ENCODE data around the gene TMEM170B.

The TMEM170B gene

GRCh38 chr6:11528996-11529395, 8.6 kb upstream of the TMEM170B start:
- TF ChIP-seq CTCF (IDR thresholded peaks at IDR 0.05; ENCODE audit: insufficient read depth, low read depth, low read length, missing control alignments): no peak
- no peak overlapping the region for H3K4me3 ChIP-seq (ENCODE audit: low read length)
- DNase-seq (ENCODE audit: low read depth): no peak

- no peak for DNase-seq (ENCODE audit: low read depth)
- no peak overlapping the region for H3K4me3 ChIP-seq (ENCODE audit: low read length)
- no peak for TF ChIP-seq CTCF (IDR thresholded peaks at IDR 0.05; ENCODE audit: insufficient read depth, low read depth, low read length, missing control alignments)
Observed at GRCh38 chr6:11532097-11532496, 5.5 kb upstream of the TMEM170B start.

GRCh38 chr6:11534561-11534960, 3.0 kb upstream of the TMEM170B start:
- no peak for TF ChIP-seq CTCF (IDR thresholded peaks at IDR 0.05; ENCODE audit: insufficient read depth, low read depth, low read length, missing control alignments)
- H3K4me3 ChIP-seq (ENCODE audit: low read length): no peak overlapping the region
- DNase-seq (ENCODE audit: low read depth): no peak

GRCh38 chr6:11535801-11536230, 1.7 kb upstream of the TMEM170B start:
- no peak for TF ChIP-seq CTCF (IDR thresholded peaks at IDR 0.05; ENCODE audit: insufficient read depth, low read depth, low read length, missing control alignments)
- no peak overlapping the region for H3K4me3 ChIP-seq (ENCODE audit: low read length)
- DNase-seq (ENCODE audit: low read depth): peak; percentile 68

- TF ChIP-seq CTCF (IDR thresholded peaks at IDR 0.05; ENCODE audit: insufficient read depth, low read depth, low read length, missing control alignments): no peak
- peak overlapping the region; percentile 35 for H3K4me3 ChIP-seq (ENCODE audit: low read length)
- no peak for DNase-seq (ENCODE audit: low read depth)
Observed at GRCh38 chr6:11536795-11537194, 754 bp upstream of the TMEM170B start.

- no peak for DNase-seq (ENCODE audit: low read depth)
- H3K4me3 ChIP-seq (ENCODE audit: low read length): peak overlapping the region; percentile 43
- no peak for TF ChIP-seq CTCF (IDR thresholded peaks at IDR 0.05; ENCODE audit: insufficient read depth, low read depth, low read length, missing control alignments)
Observed at GRCh38 chr6:11538052-11538818, 686 bp downstream of the TMEM170B start.
